Left lung (tissue), 10 donors: ENCODE results near the gene HNRNPF. TPM values are rescaled to one million over a fixed set of nuclear protein-coding genes. Genes with fewer than 3 reads are reported as not detected.

Source experiments
- ATAC-seq: fragments of 200-7000 bp; cut with Tn5 transposase; one replicate; pipeline ENCODE4 v1.9.1; 2020; ENCODE audit warnings: moderate library complexity
- DNase-seq, 4 donors: peaks; one replicate each; pipeline ENCODE4 v3.0.0-alpha.2; 2013 to 2020
- H3K27ac ChIP-seq, 2 donors: fragments of 200-600 bp; sonication (generic) in 1 of 2; one replicate each; pipeline versions ENCODE4 v1.5.0 to v1.8.0; 2020 to 2021
- H3K27me3 ChIP-seq, 2 donors: fragments of 200-600 bp; sonication (generic) in 1 of 2; one replicate each; pipeline versions ENCODE4 v1.5.0 to v1.8.0; 2020 to 2021
- H3K36me3 ChIP-seq, 2 donors: fragments of 200-600 bp; sonication (generic) in 1 of 2; one replicate each; pipeline versions ENCODE4 v1.5.0 to v1.8.0; 2020 to 2021
- H3K4me1 ChIP-seq, 2 donors: fragments of 200-600 bp; one replicate each; pipeline ENCODE4 v1.8.0; 2021
- H3K4me3 ChIP-seq, 2 donors: fragments of 200-600 bp; sonication (generic) in 1 of 2; one replicate each; pipeline versions ENCODE4 v1.5.0 to v1.8.0; 2020 to 2021; ENCODE audit warnings: mild to moderate bottlenecking in 1 of 2
- H3K9me3 ChIP-seq, 2 donors: fragments of 200-600 bp; sonication (generic) in 1 of 2; one replicate each; pipeline versions ENCODE4 v1.5.0 to v1.8.0; 2020 to 2021
- CTCF ChIP-seq, 2 donors: fragments of 200-600 bp; sonication (generic) in 1 of 2; IDR thresholded peaks; one replicate each; pipeline versions ENCODE4 v1.5.0 to v1.8.0; 2021; ENCODE audit warnings: antibody characterized with exemption in 2 of 2
- intact Hi-C, 2 donors: fragments of 100-400 bp; cut with DNase I; formaldehyde crosslinking; loops; one replicate each; pipeline versions ENCODE4 v1.11.2 to v1.14.2; 2022
- polyA plus RNA-seq, 6 donors: library from polyadenylated mRNA; unstranded; fragments of 120-200 nt; gene quantifications; one replicate each; pipeline ENCODE4 v1.2.1, GENCODE V29; 2013; ENCODE audit not compliant: insufficient read length in 6 of 6
- total RNA-seq, 2 donors: library from RNA; stranded (reverse); fragmentation: NEBNext Ultra II Directional; extraction: Animal tissue kit (Norgen Biotek cat#: 25700); gene quantifications; one replicate each; pipeline ENCODE4 v1.2.1, GENCODE V29; 2021
- donor health status: DM: no; HTN: yes; CAD: no.
- donor health status: DM: no; HTN: no; CAD: no.

HNRNPF gene
- total and polyA plus RNA-seq, 8 donors = 161 to 230 (median 175) TPM

DNA sequence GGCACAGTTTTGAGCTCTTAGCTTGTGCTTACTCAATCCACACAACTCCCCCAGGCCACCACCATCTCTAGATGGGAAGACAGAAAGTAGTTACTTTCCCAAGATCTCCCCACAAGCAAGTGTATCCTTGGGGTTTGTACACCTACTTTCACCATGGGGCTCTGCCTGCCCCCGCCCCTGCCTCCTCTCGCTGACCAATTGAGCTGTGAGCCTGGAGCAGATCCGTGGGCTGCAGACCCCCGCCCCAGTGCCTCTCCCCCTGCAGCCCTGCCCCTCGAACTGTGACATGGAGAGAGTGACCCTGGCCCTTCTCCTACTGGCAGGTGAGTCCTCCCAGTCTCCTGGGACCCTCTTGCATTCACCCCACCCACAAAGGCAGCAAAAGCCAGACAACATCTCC, 35.5 kb downstream of the HNRNPF start:
- H3K27me3 ChIP-seq = no peaks in the 10 kb centered on the region
- ATAC-seq (no peak), DNase-seq (no peak)
- no peak overlapping the region for H3K4me3 ChIP-seq
- intact Hi-C loops = no loop called here
- H3K36me3 ChIP-seq = no peaks in the 10 kb centered on the region
- no peaks in the 10 kb centered on the region for H3K9me3 ChIP-seq
- no peak overlapping the region for H3K27ac ChIP-seq
- TF ChIP-seq CTCF (IDR thresholded peaks at IDR 0.05) = no peak
- no peaks in the 10 kb centered on the region for H3K4me1 ChIP-seq

GRCh38 chr10:43372765-43373361, 36.1 kb downstream of the HNRNPF start:
- ATAC-seq = no peak
- intact Hi-C loops = no loop called here
- Histone ChIP-seq H3K9me3 (no peaks in the 10 kb centered on the region), H3K4me1 (no peaks in the 10 kb centered on the region), H3K27ac (no peak overlapping the region), H3K4me3 (no peak overlapping the region), H3K27me3 (no peaks in the 10 kb centered on the region), H3K36me3 (no peaks in the 10 kb centered on the region)
- DNase-seq = no peak
- no peak for TF ChIP-seq CTCF (IDR thresholded peaks at IDR 0.05)

DNA sequence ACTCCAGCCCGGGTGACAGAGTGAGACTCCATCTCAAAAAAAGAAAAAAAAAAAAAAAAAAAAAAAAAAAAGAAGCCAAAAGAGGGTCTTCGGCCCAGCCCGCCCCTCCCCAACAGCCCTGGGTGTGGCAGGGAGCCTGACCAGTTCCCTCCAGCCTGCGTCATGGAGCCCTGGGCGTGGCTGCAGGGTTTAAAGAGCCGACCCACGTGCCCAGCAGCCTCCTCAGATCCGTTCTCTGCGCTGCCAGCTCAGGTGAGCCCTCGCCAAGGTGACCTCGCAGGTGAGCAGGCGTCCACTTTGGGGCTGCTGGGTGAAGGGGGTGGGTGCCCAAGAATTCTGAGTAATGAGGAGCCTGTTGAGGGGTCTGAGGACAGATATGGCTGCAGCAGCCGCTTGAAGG, 37.6 kb downstream of the HNRNPF start, which contains the start of gene FXYD4:
TSS of gene FXYD4 (plus strand) at position 219 of the 400 bp plus-strand sequence. CDS start 2,111 bp downstream, outside the sequence.
- H3K4me1 ChIP-seq = no peaks in the 10 kb centered on the region
- H3K27me3 ChIP-seq = no peaks in the 10 kb centered on the region
- no peak for TF ChIP-seq CTCF (IDR thresholded peaks at IDR 0.05)
- DNase-seq (peak in 3 of 4 donors; percentile 19 to 85 (median 76)), ATAC-seq (peak; percentile 89)
- no peaks in the 10 kb centered on the region for H3K9me3 ChIP-seq
- no peak within 1 kb of the TSS for H3K27ac ChIP-seq
- no peak within 1 kb of the TSS for H3K4me3 ChIP-seq
- intact Hi-C loops = no loop called here
- no peaks in the 10 kb centered on the region for H3K36me3 ChIP-seq

DNA sequence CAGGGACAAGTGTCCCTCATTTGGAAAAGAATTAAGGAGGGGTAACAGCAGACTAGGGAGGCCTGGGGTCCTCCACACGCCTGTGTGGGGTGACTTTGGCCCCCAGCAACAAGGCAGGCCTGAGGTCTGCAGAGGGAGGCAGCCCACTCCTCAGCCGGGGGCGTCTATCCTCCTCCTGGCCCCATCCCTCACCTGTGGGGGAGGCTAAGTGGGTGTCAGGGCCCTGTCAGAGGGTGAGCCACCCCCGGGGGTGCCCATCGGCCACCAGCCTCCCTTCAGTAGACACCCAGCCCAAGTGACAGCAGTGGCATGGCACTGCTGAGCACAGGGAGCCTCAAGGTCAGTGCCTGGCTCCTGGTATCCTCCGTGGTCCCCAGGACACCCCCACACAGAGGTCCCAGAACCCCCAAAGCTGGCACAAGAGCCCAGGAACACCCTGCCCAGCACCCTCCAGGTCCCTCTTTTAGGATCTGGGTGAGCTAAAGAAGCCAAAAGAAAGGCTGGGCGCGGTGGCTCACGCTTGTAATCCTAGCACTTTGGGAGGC, 38.2 kb downstream of the HNRNPF start:
- Histone ChIP-seq H3K27ac (no peak overlapping the region), H3K9me3 (no peaks in the 10 kb centered on the region), H3K27me3 (no peaks in the 10 kb centered on the region), H3K4me1 (no peaks in the 10 kb centered on the region), H3K4me3 (no peak overlapping the region), H3K36me3 (no peaks in the 10 kb centered on the region)
- DNase-seq = no peak
- ATAC-seq = no peak
- intact Hi-C loops = no loop called here
- TF ChIP-seq CTCF (IDR thresholded peaks at IDR 0.05) = no peak

DNA sequence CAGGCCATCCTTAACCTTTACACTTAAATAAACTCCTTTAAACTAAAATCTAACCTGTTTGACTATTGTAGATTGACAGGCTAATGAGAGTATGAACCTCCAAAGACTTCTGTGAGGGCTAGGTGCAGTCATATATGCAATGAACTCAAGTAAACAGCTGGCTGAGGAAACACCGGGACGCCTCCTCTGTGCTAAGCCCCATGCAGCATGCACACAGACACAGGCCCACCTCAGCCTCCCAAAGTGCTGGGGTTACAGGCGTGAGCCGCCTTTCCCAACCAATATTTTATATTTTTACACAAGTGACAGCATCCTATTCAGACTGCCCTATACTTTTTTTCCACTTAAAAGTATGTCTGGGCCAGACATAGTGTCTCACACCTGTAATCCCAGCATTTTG, 39.1 kb downstream of the HNRNPF start:
- no peak for ATAC-seq
- no peak for TF ChIP-seq CTCF (IDR thresholded peaks at IDR 0.05)
- Histone ChIP-seq H3K27ac (no peak overlapping the region), H3K27me3 (no peaks in the 10 kb centered on the region), H3K36me3 (no peaks in the 10 kb centered on the region), H3K4me1 (no peaks in the 10 kb centered on the region), H3K9me3 (no peaks in the 10 kb centered on the region), H3K4me3 (no peak overlapping the region)
- intact Hi-C loops = no loop called here
- no peak for DNase-seq
